DMS53 (cell line): ENCODE measurements around the gene PMPCA.

Experiments used
- DNase-seq: peaks from one replicate; lab custom pipeline; 2025; lab: John Stamatoyannopoulos, UW

PMPCA gene

DNA sequence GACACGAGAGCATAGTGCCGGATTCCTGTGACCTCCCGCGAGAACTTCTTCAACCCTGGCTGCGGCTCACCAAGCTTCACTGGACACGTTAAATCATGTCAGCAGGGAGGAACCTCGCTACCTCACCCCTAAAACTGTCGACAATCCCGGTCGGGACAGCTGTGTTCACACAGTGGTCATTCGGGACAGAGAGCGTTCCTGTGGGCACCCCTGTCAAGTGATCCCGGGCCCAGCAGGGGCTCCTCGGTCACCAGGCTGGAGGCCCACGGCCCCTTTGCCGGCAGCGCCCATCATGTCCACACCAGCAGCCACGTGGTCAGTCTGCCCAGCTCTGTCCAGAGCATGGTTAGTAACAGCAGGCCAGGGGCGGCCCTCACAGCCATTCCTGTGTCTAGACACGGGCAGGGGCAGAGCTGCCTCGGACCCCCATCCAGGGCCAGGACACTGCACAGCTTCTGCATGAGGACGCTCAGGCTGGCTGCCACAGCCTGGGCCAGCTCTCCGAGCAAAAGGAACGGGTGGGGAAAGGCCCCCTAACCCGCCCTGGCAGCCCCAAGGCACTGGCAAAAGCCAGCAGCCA lies 25.7 kb downstream of the PMPCA start:
- DNase-seq = no peak

DNA sequence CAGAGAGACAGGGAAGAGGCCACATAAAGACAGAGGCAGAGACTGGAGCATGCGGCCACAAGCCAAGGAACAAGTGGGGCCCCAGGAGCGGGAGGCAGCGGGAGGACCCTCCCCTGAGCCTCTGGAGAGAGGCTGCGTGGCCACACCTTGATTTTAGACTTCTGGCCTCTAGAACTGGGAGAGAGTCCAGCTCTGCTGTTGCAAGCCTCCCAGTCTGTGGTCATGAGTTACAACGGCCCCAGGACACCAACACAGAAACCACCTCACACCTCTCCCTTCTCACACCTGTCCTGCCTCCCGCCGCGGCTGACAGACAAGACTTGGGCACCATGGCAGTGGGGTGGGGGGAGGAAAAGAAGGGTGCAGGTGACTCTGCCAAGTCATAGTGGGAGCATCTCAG lies 27.0 kb downstream of the PMPCA start:
- no peak for DNase-seq

- DNase-seq = no peak
Measured at GRCh38 chr9:136437839-136438547, 27.5 kb downstream of the PMPCA start.

- DNase-seq = peak; percentile 57
Measured at GRCh38 chr9:136438548-136439480, 28.4 kb downstream of the PMPCA start.

GRCh38 chr9:136439481-136440408 lies 29.3 kb downstream of the PMPCA start, which contains the start of gene INPP5E:
Gene INPP5E (minus strand): TSS chr9:136439845. CDS start chr9:136439419, 426 bp downstream.
- peak; percentile 87 for DNase-seq

DNA sequence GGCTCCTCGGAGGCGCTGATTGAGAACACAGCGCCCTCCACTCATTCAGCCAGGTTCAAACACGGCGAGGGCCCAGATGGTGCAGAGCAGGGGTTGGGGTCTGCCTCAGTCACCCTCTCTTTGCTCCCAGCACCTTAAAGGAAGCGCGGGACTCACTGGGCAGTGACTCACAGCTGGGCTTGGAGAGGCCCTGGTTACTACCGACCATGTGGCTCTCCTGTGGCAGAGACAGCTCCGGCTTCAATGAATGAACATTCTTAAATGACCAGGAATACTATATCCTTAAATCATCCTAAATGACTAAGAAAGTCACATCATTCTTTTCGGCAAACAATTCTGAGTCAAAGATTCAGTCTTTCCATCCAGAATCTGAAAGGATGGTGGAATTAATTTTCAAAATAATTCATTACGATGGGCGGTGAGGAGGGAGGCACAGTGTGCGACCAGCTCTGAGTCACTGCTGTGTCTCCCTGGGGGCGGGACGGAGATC lies 30.8 kb downstream of the PMPCA start:
- DNase-seq = peak; percentile 19

GRCh38 chr9:136441681-136442245 lies 31.3 kb downstream of the PMPCA start:
- DNase-seq = no peak

DNA sequence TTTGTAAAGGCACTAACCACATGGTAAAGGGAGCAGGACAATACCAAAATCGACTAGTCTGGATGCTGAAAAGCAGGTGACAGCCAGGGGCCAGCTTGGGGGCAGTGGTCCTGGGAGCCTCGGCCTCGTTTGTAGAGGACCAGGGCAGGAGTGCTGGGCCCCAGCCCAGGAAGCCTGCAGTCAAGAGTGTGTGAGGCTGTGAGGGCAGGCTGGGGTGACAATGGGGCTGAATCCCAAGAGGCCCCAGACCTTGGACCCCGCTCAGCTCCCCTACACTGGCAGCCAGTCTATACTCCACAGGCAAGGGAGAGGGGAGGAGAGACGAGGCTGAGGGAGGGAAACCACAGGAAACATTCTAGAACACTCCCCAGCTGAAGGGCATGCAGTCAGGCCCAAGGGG lies 31.8 kb downstream of the PMPCA start:
- DNase-seq = no peak

DNA sequence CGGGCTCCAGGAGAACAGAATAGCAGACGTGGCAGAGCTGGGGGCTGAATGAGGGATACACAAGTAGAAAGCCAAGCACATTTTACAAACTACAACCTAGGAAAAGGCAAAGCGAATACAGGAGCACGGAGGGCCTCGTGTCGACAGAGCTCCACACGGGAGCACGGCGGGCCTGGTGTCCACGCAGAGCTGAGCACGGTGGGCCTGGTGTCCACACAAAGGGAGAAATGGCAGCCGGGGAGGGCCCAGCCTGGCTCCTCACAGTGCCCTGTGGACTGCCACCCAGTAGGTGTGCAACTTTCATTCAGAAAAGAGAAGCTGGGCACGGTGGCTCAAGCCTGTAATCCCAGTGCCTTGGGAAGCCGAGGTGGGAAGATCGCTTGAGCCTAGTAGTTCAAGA lies 32.6 kb downstream of the PMPCA start:
- DNase-seq = no peak

DNA sequence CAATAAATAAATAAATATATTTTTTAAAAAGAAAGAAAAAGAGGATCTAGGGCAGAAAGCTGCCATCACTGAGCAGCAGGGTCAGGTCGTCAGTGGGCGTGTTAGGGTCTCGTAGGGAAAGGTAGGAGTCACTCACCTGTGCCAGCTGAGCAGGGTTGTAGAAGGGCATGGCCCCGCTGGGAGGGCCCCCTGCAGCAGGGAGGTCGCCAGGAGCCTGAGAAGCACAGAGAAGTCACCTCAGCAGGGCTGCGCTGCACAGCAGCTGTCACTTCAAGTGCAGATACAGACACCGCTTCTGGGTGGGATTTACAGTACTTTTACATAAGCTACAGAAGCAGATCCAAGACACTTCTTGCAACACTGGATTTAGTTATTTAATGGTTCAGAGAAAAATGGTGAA lies 33.2 kb downstream of the PMPCA start:
- no peak for DNase-seq

- DNase-seq = no peak
Measured at GRCh38 chr9:136444102-136444501, 33.6 kb downstream of the PMPCA start.

DNA sequence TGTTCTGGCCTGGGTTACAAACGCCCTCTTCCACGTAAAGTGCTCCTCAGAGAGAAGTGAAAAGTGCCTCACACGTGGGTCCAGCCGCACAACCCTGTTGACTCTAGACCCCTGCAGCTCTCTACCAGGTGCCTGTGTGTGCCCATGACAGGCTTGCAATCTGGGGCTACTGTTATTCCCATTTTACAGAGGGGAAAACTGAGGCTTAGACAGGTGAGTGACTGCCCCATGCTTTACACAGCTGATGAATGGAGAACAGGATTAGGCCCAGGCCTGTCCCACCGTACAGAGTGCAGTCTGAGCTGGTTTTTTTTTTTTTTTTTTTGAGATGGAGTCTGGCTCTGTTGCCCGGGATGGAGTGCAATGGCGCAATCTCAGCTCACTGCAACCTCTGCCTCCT lies 35.3 kb downstream of the PMPCA start:
- no peak for DNase-seq

DNA sequence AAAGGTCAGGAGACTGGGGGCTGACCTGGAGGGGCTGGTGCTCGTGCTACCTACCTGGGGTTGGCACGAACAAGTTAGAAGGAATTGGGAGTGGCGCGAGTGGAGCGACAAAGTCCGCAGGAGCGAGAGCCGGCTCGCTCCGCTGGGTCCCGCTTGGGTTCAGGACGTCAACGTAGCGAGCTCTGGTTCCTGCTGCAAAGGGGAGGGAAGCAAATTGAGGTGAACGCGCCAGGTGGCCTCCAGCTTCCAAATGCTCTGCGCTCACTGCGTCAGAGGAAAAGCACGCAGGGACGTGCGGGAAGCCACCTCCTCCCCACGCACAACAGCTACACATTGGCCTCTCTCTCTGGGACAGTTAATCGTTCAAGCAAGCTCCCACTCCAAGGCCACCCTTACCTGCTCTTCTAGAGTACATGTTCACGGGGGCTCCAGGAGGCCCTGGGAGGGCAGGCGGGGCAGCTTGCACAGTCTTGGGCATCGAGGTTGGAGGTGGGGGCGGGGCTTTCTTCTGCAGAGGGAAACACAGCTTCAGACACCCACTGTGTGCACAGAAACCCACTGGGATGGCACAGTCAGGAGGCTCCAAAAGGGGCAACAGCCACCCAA lies 36.8 kb downstream of the PMPCA start:
- DNase-seq = no peak

DNA sequence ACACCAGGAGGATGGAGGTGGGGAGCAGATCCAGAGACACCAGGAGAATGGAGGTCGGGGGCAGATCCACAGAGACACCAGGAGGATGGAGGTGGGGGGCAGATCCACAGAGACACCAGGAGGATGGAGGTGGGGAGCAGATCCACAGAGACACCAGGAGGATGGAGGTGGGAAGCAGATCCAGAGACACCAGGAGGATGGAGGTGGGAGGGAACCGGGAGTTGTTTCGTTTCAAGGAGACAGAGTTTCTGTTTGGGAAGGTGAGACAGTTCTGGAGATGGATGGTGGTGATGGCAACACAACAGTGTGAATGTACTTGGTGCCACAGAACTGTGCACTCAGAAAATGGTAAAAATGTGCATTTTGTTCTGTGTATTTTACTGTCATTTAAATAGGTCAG lies 38.2 kb downstream of the PMPCA start:
- no peak for DNase-seq

DNA sequence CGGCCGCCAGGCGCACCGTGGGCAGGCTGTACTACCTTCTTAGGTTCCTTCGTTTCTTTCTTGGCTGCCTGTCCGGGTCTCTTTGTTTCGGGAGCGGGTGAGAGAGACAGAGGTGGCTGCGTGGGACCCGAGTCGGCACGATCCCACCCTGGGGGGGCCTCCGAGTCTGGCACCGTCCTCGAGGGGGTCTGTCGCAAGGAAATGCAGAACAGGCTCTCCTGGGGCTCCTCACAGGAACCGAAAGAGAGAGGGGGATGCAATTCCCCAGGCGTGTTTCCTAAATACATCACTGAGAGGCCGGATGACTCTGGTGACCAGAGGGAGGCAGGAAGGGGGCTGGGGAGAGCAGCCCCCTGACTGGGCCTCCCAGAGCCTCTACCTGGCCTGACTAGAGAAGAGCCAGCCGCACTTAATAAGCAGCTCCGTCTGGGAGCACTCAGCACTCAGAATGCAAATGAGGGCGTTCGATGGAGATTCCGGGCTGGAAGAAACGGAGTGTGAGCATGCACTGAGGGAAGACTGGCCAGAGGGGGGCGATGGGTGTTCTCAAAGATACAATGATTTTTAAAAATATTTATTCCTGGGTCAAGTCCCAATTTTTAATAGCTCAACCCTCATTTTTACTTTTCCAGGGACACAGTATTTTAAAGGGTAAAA lies 40.9 kb downstream of the PMPCA start:
- DNase-seq = no peak

- DNase-seq = no peak
Measured at GRCh38 chr9:136453326-136453725, 42.9 kb downstream of the PMPCA start.

GRCh38 chr9:136454026-136454796 lies 43.8 kb downstream of the PMPCA start:
- no peak for DNase-seq

- no peak for DNase-seq
Measured at GRCh38 chr9:136455043-136456002, 44.9 kb downstream of the PMPCA start.
